ENCODE results near the gene ETFA.

GRCh38 chr15:76332796-76333195 lies 21.5 kb upstream of the ETFA start:
- TF ChIP-seq CTCF (IDR thresholded peaks at IDR 0.05) (no peak), POLR2AphosphoS5 (IDR thresholded peaks at IDR 0.05) (no peak), EP300 (IDR thresholded peaks at IDR 0.05; ENCODE audit: low read depth) (no peak)
